ENCODE data around the gene FES.

DNA sequence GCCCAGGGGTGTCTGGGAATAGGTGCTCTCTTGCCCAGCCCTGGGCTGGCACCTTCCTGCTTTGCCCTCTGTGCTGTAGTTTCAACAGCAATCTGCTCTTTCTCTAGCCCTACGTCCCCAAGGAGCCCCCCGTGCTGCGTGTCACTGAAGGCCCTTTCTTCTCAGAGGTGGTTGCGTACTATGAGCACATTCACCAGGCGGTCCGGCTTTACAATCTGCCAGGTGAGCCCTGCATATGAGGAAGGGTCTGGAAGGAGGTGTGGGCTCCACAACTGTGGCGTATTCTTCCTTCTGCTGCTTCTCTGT lies 28.4 kb downstream of the FES start:
- TF ChIP-seq RAD21 (IDR thresholded peaks at IDR 0.05; ENCODE audit: low read depth) (no peak), EP300 (IDR thresholded peaks at IDR 0.05; ENCODE audit: borderline replicate concordance) (no peak), USF1 (IDR thresholded peaks at IDR 0.05) (no peak), TAF1 (IDR thresholded peaks at IDR 0.05; ENCODE audit: low read depth) (no peak), NFIC (IDR thresholded peaks at IDR 0.05) (no peak)

All from Ishikawa (cell line).